Hepatocyte (in vitro differentiated cells): ENCODE measurements around the gene PPP1R7.

Source experiments
- EZH2 ChIP-seq: fragments of 200-600 bp; sonication (generic); IDR thresholded peaks from 2 replicates; pipeline ENCODE4 v1.6.1; 2016; ENCODE audit warnings: antibody characterized with exemption, mild to moderate bottlenecking, borderline replicate concordance
- TF ChIP-seq, protein P1 (sequence below): fragments of 200-600 bp; sonication (generic); IDR thresholded peaks from 2 replicates; pipeline ENCODE4 v1.5.1; 2016; ENCODE audit warnings: antibody characterized with exemption, mild to moderate bottlenecking; ENCODE audit not compliant: poor library complexity

- TF ChIP-seq, protein P1, sequence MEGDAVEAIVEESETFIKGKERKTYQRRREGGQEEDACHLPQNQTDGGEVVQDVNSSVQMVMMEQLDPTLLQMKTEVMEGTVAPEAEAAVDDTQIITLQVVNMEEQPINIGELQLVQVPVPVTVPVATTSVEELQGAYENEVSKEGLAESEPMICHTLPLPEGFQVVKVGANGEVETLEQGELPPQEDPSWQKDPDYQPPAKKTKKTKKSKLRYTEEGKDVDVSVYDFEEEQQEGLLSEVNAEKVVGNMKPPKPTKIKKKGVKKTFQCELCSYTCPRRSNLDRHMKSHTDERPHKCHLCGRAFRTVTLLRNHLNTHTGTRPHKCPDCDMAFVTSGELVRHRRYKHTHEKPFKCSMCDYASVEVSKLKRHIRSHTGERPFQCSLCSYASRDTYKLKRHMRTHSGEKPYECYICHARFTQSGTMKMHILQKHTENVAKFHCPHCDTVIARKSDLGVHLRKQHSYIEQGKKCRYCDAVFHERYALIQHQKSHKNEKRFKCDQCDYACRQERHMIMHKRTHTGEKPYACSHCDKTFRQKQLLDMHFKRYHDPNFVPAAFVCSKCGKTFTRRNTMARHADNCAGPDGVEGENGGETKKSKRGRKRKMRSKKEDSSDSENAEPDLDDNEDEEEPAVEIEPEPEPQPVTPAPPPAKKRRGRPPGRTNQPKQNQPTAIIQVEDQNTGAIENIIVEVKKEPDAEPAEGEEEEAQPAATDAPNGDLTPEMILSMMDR = no peak
- TF ChIP-seq EZH2 = no peak
Observed at GRCh38 chr2:241123816-241124536, 26.3 kb upstream of the PPP1R7 start.
